GM18526 (cell line): ENCODE measurements around the gene LRAT.

Experiments
- POLR2A ChIP-seq: IDR thresholded peaks from 3 replicates; pipeline ENCODE4 v1.6.1; 2011; ENCODE audit not compliant: insufficient read length; ENCODE audit errors: extremely low read depth

Gene LRAT

DNA sequence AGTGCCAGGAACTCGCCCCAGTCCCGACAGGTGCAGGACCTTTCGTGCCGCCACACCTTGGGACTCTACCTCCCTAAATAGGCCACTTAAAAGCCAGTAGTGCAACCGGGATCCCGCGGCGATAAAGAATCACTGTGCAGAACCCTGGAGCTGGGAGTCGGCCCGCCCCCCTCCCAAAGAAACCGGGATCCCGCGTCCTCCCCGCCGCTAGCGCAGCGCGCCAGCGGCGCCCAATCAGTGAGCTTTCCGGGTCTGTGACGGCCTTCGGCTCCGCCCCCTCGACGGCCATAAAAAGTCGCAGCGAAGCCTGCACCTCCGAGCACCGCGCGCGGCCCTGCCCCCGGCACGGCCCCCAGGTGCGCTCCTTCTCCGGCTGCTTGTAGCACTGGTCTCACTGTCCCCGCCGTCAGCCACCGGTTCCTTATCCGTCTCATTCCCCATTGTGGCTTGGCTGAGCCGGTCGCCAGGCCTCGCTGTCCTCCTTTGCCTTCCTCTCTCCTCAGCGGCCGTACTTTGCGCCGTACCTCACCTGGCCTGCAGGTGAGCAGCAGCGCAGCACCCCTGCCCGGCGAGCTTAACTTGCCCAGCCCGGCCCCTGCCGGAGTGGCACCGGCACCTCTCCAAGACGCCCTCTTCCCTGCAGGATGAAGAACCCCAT is at the start of gene LRAT:
LRAT (plus strand) TSS at position 318 of the 658 bp plus-strand sequence; CDS start at position 645, 327 bp downstream.
- no peak for TF ChIP-seq POLR2A

DNA sequence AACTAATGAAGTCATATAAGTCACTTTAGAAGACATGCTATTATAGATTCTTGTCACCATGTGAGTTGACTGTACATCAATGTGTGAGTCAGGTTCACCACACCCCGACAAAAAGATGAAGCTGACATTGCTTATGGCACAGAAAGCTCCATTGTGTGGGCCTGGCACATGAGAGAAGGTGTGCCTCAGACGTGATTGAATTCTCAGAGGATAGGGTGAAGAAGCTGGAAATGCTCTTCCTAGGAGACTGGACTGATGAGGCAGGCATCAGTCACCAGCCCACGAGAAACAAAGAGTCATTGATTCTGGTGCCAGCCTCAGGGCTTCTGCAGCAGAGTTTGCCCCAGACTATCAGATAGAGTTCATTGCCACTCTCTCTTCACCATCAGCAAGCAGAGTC is 35.9 kb upstream of the LRAT start:
- no peak for TF ChIP-seq POLR2A

DNA sequence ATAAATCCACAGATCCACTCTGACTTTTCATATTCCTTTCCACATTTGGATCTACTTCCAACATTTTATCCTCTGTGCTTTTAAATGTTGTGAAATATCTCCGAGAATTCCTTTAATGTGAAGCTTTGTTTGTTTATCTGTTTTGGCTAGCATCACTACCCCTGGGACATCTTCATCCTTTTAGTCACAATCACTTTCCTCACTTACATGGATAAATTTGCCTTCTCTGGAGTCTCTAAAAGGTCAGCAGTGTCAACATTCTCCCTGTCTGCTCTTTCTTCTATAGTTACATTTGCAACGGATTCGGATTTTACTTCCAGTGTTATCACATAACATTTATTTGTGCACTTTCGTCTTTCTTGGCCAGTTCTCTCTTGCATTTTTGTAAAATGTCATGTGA is 34.2 kb upstream of the LRAT start:
- TF ChIP-seq POLR2A: no peak

DNA sequence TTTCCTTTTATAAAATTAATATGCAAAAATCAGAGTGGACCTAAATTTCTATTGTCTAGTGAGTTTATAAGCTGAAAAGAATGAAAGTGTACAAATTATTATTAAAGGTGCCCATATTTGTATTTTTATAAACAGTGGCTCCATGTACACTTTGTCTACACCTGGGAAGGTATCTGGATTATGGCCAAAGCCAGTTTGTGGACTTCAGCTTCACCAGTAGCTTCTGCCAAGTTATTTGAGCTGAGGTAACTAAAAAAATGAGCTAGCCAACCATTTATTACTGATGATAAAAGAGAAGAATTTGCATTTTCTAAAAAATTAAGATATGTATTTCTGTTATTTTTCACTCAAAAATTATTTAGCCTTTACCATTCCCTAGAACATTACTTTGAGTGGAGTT is 32.3 kb upstream of the LRAT start:
- TF ChIP-seq POLR2A: no peak

DNA sequence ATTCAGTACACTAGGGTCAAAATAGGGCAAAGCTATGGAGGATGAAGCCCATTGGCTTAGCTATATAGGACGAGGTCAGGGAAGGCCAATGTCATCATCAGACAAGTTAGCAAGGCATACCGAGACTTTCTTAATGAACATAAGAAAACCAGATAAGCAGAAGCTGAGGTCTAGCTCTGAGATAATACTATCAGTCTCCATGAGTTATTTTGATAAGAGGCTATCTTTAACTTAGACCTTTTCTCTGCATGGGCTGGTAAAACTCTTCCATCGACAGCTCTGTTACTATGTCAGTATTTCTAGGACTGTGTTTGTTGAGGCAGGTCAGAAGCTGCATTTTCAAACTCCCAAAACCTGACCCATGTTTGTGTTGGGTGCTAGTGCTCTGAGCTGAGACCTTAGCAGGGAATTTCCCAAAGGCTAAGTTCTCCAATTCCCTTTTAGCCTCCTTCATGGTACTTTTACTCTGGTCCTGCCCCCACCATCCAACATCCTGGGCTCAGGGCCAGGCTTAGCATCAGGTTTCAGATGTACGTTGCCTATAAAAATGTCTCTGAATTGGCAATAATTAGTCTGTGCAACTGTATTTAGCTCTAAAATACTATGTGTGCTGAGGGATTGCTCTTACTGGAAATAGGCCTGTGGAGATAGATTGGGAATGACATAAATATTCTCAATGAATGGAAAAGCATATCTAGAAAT is 29.3 kb upstream of the LRAT start:
- TF ChIP-seq POLR2A: no peak

DNA sequence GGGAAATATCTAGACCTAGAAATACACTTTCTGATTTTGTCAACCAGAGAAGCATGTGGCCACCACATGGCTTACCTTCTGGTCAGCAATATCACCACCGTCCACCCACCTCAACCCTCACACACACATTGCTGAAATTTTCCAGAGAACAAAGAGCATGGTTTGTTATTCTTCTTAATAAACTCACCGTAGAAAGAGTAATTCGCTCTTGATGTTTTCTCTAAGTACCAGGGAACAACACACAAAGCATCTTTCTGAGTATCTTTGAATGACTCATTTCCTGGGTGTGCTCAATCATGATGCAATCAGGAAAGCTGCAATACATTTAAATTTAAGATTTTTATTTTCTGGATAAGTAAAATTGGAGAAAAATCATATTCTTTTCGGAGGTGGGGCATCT is 24.7 kb upstream of the LRAT start:
- no peak for TF ChIP-seq POLR2A

DNA sequence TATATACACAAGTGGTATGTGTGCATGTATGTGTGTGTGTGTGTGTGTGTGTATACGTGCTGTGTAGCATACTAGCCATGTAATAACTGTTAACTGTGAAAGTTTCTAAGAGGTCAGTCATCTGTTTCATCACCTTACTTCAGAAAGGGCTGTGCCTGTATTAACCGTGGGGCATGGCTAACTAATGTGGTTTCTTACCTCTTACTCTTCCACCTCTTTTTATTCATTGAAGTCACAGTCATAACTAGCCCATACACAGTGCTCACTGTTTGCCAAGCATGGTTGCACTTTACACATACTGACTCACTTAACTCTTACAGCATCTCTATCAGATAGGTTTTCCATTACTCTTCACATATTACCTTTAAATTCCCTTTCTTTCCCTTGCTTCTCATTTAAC is 23.7 kb upstream of the LRAT start:
- no peak for TF ChIP-seq POLR2A

DNA sequence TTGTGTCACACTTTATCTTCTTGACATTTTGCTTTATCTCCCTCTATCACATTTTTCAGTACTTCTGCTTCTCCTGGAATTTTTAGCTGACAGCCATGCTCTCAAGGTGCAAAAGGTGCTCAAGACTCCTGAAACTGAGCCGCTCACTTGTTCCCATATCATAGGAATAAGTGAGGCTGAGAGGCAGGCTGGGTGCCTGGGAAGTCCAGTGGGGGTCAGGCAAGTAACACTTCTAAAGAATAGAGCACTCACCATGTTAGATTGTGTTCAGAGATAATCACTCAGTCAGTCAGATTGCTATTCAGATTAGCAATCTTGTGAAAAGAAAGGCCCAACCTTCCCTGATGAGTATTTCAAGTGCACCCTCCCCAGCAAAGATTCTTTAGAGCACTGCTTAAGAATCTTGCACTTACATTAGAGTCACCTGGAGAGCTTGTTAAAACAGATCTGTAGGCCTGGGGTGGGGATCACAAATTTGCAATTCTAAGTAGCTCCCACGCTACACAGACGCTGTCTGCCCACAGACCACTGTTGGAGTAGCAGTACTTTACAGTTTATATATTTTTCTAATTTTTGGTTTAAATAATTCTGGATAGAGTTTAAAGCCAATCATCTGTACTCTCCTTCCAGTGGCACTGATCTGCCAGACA is 23.1 kb upstream of the LRAT start:
- TF ChIP-seq POLR2A: no peak

DNA sequence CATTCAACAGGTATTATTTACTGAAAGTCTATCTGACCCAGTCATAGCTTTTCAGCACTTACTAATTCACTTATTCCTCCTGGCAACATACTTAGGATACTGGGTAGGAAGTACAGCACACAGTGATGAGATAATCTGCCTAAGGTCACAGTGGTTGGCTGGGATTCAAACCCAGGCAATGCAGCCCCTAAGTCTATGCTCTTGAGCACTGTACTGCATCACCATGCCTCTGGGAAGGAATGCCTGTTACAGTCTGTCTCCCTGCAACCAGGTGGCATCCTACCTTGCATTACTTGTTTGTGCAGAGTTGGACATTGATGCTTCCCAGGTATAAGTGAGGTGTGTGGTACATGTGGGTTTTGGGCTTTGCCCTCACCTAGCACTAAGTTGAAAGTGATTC is 21.5 kb upstream of the LRAT start:
- TF ChIP-seq POLR2A: no peak

DNA sequence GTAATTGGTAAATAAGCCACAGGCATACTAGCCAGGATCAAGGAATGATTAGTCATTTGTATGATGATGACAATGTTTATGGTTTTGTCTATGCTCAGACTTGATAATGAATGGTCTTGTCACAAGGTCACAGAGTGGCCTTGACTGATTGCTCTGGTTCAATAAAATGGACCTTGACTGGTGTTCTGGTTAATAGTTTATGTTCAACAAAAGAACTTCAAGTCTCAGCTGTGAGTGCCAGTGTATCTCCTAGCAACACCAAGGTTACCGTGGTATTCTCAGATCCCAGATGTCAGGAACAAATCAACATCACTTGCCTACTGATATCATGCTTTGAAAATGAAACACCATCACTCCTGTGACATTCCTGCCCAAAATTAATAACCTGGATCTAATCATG is 16.3 kb upstream of the LRAT start:
- no peak for TF ChIP-seq POLR2A

DNA sequence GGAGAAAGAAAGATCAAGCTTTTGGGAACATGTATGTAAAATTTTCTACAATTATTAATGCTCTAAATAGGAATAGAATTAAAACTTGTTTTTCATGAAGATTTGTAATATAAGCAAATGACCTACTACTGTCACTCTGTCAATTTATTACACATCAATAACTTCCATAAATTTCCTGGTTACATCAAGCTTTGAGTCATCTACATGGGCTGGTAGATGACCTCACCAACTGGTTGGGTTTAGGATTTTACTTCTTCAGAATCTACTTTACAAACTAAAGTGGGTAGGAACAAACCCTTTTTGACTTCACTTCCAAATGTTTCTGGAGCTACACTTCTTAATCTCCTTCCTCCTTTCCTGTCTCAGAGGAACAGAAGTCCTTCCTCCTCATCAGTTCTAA is 12.0 kb upstream of the LRAT start:
- no peak for TF ChIP-seq POLR2A

DNA sequence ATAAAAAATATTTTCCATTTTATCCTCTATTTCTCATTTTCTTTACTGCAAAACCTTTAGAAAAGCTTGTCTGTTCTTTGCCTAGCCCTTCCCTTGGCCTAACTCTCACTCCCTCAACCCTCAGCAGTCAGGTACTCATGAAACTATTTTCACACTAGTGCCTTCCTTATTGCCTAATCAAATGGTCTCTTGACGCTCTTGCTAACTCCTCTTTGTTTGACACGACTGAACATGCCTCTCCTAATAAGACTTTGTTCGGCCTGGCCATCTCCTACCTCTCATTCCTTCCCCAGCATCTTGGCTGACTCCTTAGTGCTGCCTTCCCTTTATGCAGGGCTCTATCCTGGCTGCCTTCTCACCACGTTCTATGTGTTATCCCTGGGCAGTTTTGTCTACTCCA is 11.1 kb upstream of the LRAT start:
- TF ChIP-seq POLR2A: no peak

DNA sequence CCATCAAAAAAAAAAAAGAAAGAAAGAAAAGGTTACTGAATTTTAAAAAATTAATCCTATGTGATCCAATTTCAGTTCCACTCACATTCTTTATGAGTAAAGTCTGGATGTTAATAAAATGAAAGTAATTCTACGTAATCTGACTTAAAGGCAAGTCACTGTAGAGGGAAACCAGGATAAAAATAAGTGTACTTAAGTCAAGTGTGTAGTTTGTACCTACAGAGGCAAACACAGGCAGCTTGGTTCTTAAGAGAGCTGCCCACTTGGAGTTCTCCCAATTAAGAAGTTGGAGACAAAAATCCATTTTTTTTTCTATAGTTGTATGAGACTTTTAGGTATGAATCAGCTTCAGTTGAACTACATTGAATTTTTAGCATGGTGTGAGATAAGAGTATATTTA is 7.0 kb upstream of the LRAT start:
- TF ChIP-seq POLR2A: no peak

DNA sequence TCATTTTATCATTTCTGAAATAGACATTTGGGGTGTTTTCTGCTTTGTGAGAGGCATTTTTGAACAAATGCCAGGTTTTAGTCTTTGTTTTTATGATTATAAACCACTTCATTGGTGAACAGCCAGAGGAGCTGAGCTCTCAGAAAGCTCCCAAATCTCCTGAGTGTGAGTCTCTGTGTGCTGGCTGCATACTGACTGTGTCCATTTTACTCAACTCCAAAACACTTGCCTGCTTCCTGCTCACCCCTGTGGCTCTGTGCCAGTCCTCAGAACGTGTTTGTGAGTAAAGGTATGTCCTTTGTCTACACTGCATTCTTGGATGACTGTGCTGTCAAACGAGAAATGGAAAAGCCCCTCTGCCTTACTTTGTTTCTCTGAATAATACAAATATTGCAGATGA is 5.4 kb upstream of the LRAT start:
- TF ChIP-seq POLR2A: no peak

DNA sequence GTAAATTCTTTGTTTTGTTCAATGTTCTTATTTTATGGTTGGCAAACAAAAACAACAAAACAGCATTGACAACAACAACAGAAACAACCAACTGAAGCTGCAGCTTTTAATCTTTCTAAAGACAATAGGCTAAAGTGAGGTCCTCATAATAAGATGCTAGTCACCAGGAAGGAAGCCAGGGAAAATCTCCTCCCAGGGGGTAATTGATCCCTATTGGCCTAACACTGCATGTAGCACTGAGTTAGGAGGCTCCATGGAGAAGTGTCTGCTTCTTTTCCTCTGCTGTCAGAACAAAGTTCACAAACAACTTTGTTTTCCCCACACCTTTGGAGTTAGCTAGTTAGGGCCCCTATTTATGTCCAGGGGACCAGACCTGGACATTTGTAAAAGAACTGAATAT is 4.7 kb upstream of the LRAT start:
- TF ChIP-seq POLR2A: no peak

DNA sequence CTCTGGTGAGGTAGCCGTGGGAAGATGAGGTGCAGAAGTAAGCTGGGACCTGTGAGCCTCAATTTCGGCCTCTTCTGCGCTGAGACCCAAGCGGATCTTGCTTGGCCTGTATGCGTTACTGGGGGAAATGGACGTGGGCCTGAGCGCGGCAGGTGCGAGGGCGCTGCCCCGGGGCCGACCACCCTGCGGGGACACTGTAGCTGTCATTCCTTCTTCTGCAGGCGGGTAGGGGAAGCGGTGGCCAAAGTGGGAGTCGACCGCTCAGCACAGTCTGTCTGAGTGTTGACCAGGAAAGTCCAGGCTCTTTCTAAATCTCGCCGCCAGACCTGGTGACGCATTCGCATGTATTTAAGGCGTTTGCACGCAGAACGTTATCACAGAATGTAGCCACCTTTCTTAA is 3.3 kb upstream of the LRAT start:
- TF ChIP-seq POLR2A: no peak
